GM12891 (cell line): ENCODE data around the gene HSFX4. TPM values are rescaled to one million over a fixed set of nuclear protein-coding genes. Genes with fewer than 3 reads are reported as not detected.
"Not testable (repeated sequence)": the region's sequence is repeated elsewhere in the genome, so short reads cannot be mapped to it uniquely, and the experiment has no call there.

Source experiments
- DNase-seq: peaks from one replicate; pipeline ENCODE4 v3.0.0; 2011; ENCODE audit warnings: low spot score; ENCODE audit not compliant: insufficient read length
- FAIRE-seq: peaks from 2 replicates; lab custom pipeline; 2011; peaks lifted over from hg19 to GRCh38; lab: Jason Lieb, UNC
- PAX5 ChIP-seq: IDR thresholded peaks from 2 replicates; pipeline ENCODE4 v1.6.1; 2011; ENCODE audit warnings: low read length, moderate library complexity, mild to moderate bottlenecking; ENCODE audit not compliant: insufficient read depth, severe bottlenecking
- POLR2A ChIP-seq: IDR thresholded peaks from 2 replicates; pipeline ENCODE4 v1.6.1; 2011; ENCODE audit warnings: low read depth, low read length, control low read depth
- POLR2AphosphoS5 ChIP-seq: IDR thresholded peaks from 2 replicates; pipeline ENCODE4 v1.6.1; 2011; ENCODE audit warnings: low read depth, low read length, control low read depth
- POU2F2 ChIP-seq: IDR thresholded peaks from 2 replicates; pipeline ENCODE4 v1.6.1; 2011; ENCODE audit warnings: low read depth, mild to moderate bottlenecking, control low read depth, low read length, moderate library complexity
- SPI1 ChIP-seq: IDR thresholded peaks from 2 replicates; pipeline ENCODE4 v1.6.1; 2011; ENCODE audit warnings: low read depth, low read length, control low read depth
- TAF1 ChIP-seq: IDR thresholded peaks from 2 replicates; pipeline ENCODE4 v1.6.1; 2011; ENCODE audit warnings: low read depth, low read length, control low read depth
- polyA plus RNA-seq: library from polyadenylated mRNA; unstranded; fragments of >200 nt; gene quantifications from one replicate; pipeline ENCODE4 v1.2.1, GENCODE V29; 2012; ENCODE audit warnings: low read depth, missing spikeins, inconsistent platforms; ENCODE audit not compliant: missing spikeins

The HSFX4 gene, protein sequence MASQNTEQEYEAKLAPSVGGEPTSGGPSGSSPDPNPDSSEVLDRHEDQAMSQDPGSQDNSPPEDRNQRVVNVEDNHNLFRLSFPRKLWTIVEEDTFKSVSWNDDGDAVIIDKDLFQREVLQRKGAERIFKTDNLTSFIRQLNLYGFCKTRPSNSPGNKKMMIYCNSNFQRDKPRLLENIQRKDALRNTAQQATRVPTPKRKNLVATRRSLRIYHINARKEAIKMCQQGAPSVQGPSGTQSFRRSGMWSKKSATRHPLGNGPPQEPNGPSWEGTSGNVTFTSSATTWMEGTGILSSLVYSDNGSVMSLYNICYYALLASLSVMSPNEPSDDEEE
- 0.49 TPM for polyA plus RNA-seq

GRCh38 chrX:149929400-149929799 is at the start of gene HSFX4:
TSS of gene HSFX4 (plus strand) at chrX:149929573. CDS start at chrX:149929645, 72 bp downstream.
- peak; percentile 31 for FAIRE-seq
- not testable (repeated sequence) for DNase-seq

DNA sequence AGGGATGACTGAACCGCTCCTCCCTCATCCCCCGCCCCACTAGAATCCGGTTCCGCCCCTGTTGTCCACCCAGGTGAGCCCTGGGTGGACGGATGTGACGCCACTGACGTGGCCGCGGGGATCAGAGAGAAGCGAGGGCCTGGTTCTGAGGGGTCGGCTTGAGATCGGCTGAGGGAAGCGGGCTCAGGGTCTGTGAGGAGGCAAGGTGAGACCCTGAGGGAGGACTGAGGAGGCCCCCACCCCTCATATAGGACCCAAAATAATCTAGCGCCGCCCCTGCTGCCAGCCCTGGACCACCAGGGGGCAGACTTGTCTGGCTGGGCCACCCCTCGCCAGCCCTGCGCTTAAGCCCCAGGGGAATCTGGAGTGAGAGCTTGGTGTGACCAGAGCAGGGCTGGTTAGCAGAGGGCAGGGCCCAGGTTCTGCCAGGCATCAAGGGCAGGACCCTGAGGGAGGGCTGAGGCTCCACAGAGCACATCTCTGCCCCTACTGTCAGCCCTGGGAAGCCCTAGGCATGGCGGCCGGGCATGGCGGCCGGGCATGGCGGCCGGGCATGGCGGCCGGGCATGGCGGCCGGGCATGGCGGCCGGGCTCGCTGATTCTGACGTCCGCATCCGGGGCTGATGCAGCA is 48.2 kb upstream of the HSFX4 start, which contains the start of gene MAGEA8:
MAGEA8 (plus strand) TSS at position 103 of the 631 bp plus-strand sequence. CDS start 3,090 bp downstream, outside the sequence.
- FAIRE-seq: no peak
- DNase-seq: no peak
- TF ChIP-seq POLR2A (no peak), SPI1 (no peak), PAX5 (no peak), TAF1 (no peak), POLR2AphosphoS5 (no peak), POU2F2 (no peak)

DNA sequence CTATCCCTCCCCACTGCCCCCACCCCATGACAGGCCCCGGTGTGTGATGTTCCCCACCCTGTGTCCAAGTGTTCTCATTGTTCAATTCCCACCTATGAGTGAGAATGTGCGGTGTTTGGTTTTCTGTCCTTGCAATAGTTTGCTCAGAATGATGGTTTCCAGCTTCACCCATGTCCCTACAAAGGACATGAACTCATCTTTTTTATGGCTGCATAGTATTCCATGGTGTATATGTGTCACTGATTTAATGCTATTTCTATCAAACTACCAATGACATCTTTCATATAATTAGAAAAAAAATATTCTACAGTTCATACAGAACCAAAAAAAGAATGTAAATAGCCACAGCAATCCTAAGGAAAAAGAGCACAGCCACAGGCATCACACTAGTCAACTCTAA is 38.5 kb upstream of the HSFX4 start:
- not testable (repeated sequence) for FAIRE-seq, DNase-seq

GRCh38 chrX:149898554-149898953 is 30.8 kb upstream of the HSFX4 start:
- no peak for DNase-seq
- peak; percentile 88 for FAIRE-seq
- TF ChIP-seq PAX5 (no peak), POLR2A (no peak), POU2F2 (no peak), TAF1 (no peak), POLR2AphosphoS5 (no peak), SPI1 (no peak)

DNA sequence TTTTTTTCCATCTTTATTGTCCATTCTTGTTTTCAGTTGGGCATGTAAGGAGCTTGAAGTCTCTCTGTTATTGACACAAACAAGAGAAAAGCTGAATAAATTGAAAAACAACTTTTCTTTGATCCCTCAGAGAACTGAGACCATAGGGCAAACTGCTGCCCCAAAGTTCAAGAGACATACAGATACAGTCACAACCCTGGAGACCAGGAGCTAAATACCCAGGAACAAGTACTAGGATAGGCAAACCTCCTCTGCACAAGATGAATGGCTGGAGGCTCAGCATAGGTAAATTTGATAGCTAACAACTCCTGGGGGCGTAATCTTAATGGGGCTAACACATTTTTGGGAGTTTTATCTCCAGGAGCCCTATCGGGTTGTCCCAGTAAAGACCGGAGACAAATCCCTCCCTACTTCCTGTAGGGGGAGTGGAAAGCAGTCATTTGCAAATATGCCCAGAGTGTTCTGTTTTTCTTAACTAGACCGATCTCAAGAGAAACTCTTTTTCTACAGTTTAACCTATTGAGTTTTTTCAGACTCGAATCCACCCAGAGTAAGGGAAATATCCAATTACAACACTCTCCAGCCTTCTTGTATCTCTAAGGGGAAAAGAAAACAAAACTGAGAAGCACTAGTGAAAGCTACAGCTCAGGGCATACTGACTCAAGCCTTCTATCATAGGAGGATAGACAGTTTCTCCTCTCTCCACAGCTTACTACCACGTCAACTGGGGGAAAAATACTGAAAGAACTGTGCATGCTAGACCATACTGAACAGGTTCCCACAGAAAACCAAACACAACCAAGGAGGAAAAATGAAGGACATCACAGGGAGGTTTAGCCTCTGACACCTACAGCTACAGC is 25.3 kb upstream of the HSFX4 start:
- no peak for DNase-seq
- TF ChIP-seq SPI1: no peak
- no peak for TF ChIP-seq TAF1
- TF ChIP-seq POLR2A: no peak
- no peak for TF ChIP-seq POU2F2
- no peak for TF ChIP-seq PAX5
- no peak for TF ChIP-seq POLR2AphosphoS5
- FAIRE-seq: no peak

- DNase-seq: no peak
- TF ChIP-seq SPI1 (no peak), POLR2AphosphoS5 (no peak), TAF1 (no peak), PAX5 (no peak), POU2F2 (no peak), POLR2A (no peak)
- FAIRE-seq: no peak
These were observed 21.1 kb upstream of the HSFX4 start for GRCh38 chrX:149908308-149908707.

- TF ChIP-seq SPI1: no peak
- TF ChIP-seq TAF1: no peak
- TF ChIP-seq POU2F2: no peak
- TF ChIP-seq PAX5: no peak
- no peak for TF ChIP-seq POLR2AphosphoS5
- TF ChIP-seq POLR2A: no peak
- FAIRE-seq: no peak
- no peak for DNase-seq
These were observed 20.6 kb upstream of the HSFX4 start for GRCh38 chrX:149908727-149909126.

GRCh38 chrX:149909324-149910177 is 19.8 kb upstream of the HSFX4 start:
- DNase-seq (no peak), FAIRE-seq (no peak)
- TF ChIP-seq PAX5: no peak
- TF ChIP-seq POLR2A: no peak
- no peak for TF ChIP-seq TAF1
- TF ChIP-seq POU2F2: no peak
- no peak for TF ChIP-seq SPI1
- no peak for TF ChIP-seq POLR2AphosphoS5

DNA sequence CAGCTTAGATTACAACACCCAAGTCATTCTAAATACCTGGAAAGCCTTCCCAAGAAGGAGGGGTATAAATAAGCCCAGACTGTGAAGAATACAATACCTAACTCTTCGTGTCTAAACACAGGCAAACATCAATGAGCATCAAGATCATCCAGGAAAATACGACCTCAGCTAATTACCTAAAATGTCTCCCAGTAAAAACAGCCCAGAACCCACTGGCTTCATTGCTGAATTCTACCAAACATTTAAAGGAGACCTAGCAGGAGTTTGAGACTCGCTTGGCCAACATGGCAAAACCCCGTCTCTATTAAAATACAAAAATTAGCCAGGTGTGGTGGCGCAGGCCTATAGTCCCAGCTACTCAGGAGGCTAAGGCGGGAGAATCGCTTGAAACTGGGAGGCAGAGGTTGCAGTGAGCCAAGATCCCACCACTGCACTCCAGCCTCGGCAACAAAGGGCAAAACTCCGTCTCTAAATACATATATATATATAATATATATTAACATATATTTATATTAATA is 19.1 kb upstream of the HSFX4 start:
- no peak for FAIRE-seq
- TF ChIP-seq TAF1 (no peak), POLR2A (no peak), POLR2AphosphoS5 (no peak), POU2F2 (no peak), PAX5 (no peak), SPI1 (no peak)
- DNase-seq: no peak
